WI38 (cell line): ENCODE data around the gene GRXCR1.
A peak's percentile ranks its signal among the peaks of the same experiment; 100 is the strongest.

ENCODE experiments used
- H3K4me3 ChIP-seq: 2 replicates; pipeline ENCODE4 v1.5.1; 2011; ENCODE audit warnings: low read depth, mild to moderate bottlenecking, control low read depth, low read length
- TF ChIP-seq, protein P1 (sequence below): IDR thresholded peaks from 2 replicates; pipeline ENCODE4 v1.5.1; 2012; ENCODE audit warnings: low read depth, mild to moderate bottlenecking, control low read depth, low read length

GRXCR1 gene

DNA sequence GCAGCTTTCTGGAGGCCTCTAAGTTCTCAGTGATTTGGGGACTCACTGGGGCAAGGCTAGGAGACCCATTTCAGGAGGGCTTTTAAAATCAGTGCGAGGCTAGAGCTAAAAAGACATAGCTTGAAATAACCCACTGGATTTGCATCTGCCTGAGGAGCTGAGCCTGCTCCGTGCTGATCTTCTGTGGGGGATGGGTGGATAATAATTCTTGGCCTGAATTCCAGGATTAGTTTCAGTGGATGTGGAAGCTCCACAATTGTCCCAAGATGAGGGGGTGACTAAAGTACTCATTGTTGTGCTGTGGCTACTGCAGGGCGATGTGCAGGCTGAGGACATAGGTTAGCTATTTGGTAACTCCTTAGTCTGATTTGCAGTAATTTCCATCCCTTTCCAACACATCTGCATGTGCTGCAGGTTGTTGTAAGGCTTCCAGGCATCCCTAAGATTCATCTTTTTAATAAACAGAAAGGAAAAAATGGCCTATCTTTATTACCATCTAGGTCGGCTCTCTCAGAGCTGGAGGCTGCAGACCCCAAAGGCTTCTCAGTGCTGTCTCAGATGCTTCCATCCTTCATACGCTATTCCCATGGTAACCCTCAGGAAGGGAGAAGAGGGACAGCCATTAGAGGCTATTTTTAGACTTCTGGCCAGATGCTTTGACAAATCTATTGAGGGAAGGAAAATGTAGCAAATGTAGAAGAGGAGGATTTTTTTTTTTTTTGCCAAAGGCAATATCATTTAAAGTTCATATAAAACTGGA is 63.4 kb downstream of the GRXCR1 start:
- TF ChIP-seq, protein P1, sequence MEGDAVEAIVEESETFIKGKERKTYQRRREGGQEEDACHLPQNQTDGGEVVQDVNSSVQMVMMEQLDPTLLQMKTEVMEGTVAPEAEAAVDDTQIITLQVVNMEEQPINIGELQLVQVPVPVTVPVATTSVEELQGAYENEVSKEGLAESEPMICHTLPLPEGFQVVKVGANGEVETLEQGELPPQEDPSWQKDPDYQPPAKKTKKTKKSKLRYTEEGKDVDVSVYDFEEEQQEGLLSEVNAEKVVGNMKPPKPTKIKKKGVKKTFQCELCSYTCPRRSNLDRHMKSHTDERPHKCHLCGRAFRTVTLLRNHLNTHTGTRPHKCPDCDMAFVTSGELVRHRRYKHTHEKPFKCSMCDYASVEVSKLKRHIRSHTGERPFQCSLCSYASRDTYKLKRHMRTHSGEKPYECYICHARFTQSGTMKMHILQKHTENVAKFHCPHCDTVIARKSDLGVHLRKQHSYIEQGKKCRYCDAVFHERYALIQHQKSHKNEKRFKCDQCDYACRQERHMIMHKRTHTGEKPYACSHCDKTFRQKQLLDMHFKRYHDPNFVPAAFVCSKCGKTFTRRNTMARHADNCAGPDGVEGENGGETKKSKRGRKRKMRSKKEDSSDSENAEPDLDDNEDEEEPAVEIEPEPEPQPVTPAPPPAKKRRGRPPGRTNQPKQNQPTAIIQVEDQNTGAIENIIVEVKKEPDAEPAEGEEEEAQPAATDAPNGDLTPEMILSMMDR, result no peak
- H3K4me3 ChIP-seq, result no peak overlapping the region

DNA sequence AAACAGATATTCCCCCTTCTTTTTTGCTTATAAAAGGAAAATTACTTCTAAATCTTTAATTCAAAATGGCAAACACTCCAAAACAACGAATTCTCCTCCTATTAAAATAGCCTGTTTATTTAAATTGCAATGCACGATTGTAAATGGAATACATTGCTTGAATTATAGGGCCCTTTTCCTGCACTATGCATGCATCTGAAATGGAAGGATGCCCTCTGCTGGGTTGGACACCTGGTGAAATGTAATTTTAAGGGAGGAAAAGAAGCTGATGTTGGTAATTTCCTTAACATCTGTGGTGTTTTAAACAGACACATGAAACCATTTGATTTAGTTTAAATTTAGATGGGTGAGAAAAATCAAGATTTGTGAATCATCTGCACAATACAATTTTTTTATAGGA is 72.8 kb downstream of the GRXCR1 start:
- TF ChIP-seq, protein P1, result no peak
- H3K4me3 ChIP-seq, result no peak overlapping the region

DNA sequence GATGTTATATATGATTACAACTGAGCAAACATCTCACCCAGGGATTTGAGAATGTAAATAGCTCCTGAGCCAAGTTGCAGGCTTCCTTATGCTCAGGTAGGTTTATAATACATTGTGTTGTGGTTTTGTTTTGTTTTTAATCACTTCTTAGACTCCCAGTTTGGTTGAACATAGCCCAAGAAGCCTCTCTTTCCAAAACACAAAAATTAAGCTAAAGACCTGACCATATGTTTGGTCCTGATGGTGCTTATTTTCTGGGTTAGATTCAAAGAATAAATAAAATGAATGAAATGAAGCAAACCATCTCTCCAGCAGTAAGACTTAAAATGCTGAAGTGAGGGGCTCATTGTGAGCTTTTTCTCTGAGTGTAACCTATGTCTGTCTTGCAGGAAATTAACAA is 93.5 kb downstream of the GRXCR1 start:
- H3K4me3 ChIP-seq, result no peak overlapping the region
- TF ChIP-seq, protein P1, result no peak

DNA sequence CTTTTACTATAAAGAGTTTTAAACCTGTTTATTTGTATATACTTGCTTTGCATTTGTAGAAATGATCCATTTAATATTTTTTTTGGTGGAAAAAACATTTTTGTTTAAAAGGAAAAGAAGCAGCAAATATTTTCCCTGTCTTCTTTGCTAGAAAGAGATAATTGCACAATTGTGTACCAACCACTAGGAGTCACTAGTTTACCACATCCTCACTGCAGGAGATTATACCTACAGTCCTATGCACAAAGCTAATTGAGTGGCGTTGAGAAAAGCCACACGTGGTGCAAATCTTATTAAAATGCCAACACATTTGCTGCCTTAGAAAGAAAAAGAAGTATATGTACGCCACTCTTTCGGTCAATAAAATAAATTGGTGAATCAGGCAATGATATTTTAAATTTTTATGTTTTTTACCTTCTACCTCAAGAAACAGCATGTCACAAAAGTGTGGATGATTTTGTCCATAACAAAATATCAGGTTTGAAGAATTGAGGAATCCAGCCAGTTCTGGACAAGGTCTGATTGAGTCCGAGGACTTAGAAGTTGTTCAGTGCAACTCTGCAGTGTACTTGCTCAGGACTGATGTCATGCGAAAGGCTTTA is 102.9 kb downstream of the GRXCR1 start:
- TF ChIP-seq, protein P1, result peak; percentile 16; the same call in 1 of the 2 replicates
- no peak overlapping the region for H3K4me3 ChIP-seq

DNA sequence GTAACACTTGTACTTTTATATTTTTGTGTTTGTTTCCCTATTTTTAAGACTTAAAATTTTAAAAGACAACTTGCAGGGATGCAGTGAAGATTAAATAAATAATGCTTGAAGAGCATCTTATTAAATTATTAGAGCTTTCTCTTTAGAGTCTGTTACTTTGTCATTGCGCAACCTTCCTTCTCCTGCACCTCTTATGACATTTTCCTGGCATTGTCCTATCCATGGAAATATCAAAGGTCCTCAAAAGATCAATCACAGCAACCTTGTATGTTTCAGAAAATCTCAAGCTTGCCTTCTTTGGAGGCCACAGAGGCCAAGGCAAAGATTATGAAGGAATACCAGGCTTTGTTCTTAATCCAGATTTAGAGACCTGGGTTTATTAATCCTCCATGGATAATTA is 116.3 kb downstream of the GRXCR1 start:
- no peak overlapping the region for H3K4me3 ChIP-seq
- TF ChIP-seq, protein P1, result no peak

DNA sequence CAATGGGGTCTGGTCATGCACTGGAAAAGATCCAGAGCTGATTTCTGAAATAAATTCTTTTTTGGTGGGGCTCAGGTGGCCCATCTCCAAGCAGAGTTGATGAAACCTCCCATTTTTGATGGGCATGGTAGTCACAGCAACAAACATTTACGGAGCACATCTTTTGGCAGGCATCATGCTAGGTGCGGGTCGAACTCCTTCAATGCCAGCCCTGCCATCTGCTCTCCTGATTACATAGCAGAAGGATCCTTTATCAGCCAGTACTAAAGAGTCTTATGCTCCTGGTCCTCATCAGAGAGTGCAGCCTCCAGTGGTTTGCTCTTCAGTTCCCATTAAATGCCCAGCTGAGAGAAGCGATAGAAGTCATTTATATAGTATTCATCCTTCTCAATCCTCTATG is 121.7 kb downstream of the GRXCR1 start:
- TF ChIP-seq, protein P1, result no peak
- no peak overlapping the region for H3K4me3 ChIP-seq

DNA sequence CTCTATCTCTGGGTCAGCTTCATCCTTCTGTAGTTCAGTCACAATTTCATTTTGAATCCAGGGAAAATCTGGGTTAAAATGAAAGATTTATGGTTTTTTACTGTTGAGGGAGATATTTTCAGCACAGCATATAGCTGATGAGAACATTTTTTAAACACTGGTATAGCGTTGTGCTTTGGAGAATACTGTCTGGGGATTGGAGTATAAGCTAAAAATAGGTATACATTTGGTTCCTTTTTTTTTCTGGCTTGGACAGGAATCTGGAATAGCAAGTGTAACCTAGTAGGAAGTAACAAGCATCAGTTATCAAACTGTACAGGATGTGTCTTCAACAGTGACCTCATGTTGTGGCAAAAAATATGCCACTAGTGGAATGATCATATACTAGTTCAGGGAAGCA is 149.1 kb downstream of the GRXCR1 start:
- no peak overlapping the region for H3K4me3 ChIP-seq
- TF ChIP-seq, protein P1, result no peak
